GM20000 (cell line): ENCODE results near the gene EVI5.
"Not testable (repeated sequence)": the region's sequence is repeated elsewhere in the genome, so short reads cannot be mapped to it uniquely, and the experiment has no call there.

Source experiments
- DNase-seq: peaks from one replicate; pipeline ENCODE4 v3.0.0; 2012; ENCODE audit warnings: low spot score
- CTCF ChIP-seq: IDR thresholded peaks from 2 replicates; pipeline ENCODE4 v1.5.1; 2012; ENCODE audit warnings: mild to moderate bottlenecking, control low read depth; ENCODE audit errors: extremely low read depth, missing control alignments

Gene EVI5

GRCh38 chr1:92721886-92722285 is 63.0 kb downstream of the EVI5 start:
- DNase-seq: no peak

GRCh38 chr1:92721157-92721556 is 63.8 kb downstream of the EVI5 start:
- not testable (repeated sequence) for DNase-seq

More at GRCh38 chr1:92721886-92722285, 63.0 kb downstream of the EVI5 start:
- TF ChIP-seq CTCF: no peak

- not testable (repeated sequence) for DNase-seq
Observed at GRCh38 chr1:92715476-92715951, 69.4 kb downstream of the EVI5 start.

- no peak for TF ChIP-seq CTCF
- DNase-seq: no peak
Observed at GRCh38 chr1:92713939-92714338, 71.0 kb downstream of the EVI5 start.

GRCh38 chr1:92711473-92712165 is 73.3 kb downstream of the EVI5 start:
- DNase-seq: no peak
- TF ChIP-seq CTCF: no peak

- DNase-seq: no peak
- no peak for TF ChIP-seq CTCF
Observed at GRCh38 chr1:92709738-92710137, 75.2 kb downstream of the EVI5 start.

GRCh38 chr1:92708368-92708950 is 76.4 kb downstream of the EVI5 start:
- no peak for DNase-seq

GRCh38 chr1:92707709-92708108 is 77.2 kb downstream of the EVI5 start:
- TF ChIP-seq CTCF: no peak
- DNase-seq: no peak

More at GRCh38 chr1:92708368-92708950, 76.4 kb downstream of the EVI5 start:
- no peak for TF ChIP-seq CTCF
